NT2/D1 (cell line): ENCODE results near the gene SALL3.

Source experiments
- SUZ12 ChIP-seq: IDR thresholded peaks from 2 replicates; pipeline ENCODE4 v1.6.1; 2011; ENCODE audit not compliant: insufficient read length, insufficient read depth; ENCODE audit errors: extremely low read depth
- YY1 ChIP-seq: IDR thresholded peaks from 2 replicates; pipeline ENCODE4 v1.6.1; 2011; ENCODE audit not compliant: insufficient read length, insufficient read depth
- ZNF274 ChIP-seq: IDR thresholded peaks from 2 replicates; pipeline ENCODE4 v1.6.1; 2011; ENCODE audit warnings: mild to moderate bottlenecking, low read depth, low read length

DNA sequence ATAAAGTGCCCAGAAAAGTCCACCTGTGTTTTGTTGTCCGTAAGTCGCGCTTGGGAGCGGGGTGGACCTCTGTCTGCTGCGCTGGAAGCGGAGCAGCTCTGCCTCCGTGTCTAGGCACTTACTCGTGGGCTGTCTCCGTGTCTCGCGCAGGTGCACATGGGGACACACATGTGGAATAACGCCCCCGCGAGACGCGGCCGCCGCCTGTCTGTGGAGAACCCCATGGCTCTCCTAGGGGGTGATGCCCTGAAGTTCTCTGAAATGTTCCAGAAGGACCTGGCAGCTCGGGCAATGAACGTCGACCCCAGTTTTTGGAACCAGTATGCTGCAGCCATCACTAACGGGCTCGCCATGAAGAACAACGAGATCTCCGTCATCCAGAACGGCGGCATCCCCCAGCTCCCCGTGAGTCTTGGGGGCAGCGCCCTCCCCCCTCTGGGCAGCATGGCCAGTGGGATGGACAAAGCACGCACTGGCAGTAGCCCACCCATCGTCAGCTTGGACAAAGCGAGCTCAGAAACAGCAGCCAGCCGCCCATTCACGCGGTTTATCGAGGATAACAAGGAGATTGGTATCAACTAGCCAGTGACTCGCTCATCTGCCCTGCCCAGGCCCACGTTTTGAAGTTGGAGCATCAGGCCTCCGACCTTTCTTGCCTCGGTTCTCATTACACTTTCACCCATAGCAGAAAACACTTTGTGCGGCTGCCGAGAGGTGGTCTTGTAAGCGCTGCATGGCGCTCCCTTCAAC is 17.3 kb downstream of the SALL3 start:
- TF ChIP-seq ZNF274 (no peak), YY1 (no peak), SUZ12 (no peak)
